Measurements from ENCODE around the gene INO80.

DNA sequence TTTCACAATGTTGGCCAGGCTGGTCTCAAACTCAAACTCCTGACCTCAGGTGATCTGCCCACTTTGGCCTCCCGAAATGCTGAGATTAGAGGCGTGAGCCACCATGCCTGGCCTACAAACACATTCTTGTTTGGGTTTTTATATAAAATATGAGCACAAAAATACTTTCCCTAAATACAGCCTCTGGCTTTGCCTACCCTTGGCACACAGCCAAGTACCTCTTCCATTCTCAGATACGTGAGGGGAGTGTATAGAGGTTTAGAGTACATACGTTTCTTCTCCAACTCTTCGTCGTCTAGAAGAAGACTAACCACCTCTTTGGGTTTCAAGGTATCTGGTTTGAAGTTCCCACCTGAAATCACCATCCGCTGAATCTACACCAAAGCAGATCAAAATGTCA lies 129.3 kb downstream of the INO80 start:
- TF ChIP-seq, protein P1, sequence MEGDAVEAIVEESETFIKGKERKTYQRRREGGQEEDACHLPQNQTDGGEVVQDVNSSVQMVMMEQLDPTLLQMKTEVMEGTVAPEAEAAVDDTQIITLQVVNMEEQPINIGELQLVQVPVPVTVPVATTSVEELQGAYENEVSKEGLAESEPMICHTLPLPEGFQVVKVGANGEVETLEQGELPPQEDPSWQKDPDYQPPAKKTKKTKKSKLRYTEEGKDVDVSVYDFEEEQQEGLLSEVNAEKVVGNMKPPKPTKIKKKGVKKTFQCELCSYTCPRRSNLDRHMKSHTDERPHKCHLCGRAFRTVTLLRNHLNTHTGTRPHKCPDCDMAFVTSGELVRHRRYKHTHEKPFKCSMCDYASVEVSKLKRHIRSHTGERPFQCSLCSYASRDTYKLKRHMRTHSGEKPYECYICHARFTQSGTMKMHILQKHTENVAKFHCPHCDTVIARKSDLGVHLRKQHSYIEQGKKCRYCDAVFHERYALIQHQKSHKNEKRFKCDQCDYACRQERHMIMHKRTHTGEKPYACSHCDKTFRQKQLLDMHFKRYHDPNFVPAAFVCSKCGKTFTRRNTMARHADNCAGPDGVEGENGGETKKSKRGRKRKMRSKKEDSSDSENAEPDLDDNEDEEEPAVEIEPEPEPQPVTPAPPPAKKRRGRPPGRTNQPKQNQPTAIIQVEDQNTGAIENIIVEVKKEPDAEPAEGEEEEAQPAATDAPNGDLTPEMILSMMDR (conservative IDR thresholded peaks at IDR 0.05; ENCODE audit: low read depth, low read length): no peak
- no peak for TF ChIP-seq EZH2 (IDR thresholded peaks at IDR 0.05; ENCODE audit: borderline replicate concordance, low read depth, low read length, poor library complexity, severe bottlenecking)

All from A673 (cell line).